ENCODE measurements around the gene KIAA1328. TPM values are rescaled to one million over a fixed set of nuclear protein-coding genes. Genes with fewer than 3 reads are reported as not detected.

The KIAA1328 gene
- total RNA-seq, 4 donors from 2014 or later = 11.3 to 26.1 (median 15.3) TPM

- 84 to 100% methylated on average over 2 to 3 of the region's 3 CpGs for WGBS, 2 donors (ENCODE audit: low coverage in 1 of 2)
- TF ChIP-seq CTCF (IDR thresholded peaks at IDR 0.05) = no peak
- TF ChIP-seq EP300 (IDR thresholded peaks at IDR 0.05) = no peak
- no peak for TF ChIP-seq POLR2AphosphoS5 (IDR thresholded peaks at IDR 0.05)
- no peak for TF ChIP-seq POLR2A (IDR thresholded peaks at IDR 0.05)
- Histone ChIP-seq H3K9me3 (peaks cover 0 to 14% (median 0%) of the 10 kb centered on the region in 3 donors), H3K4me3 (no peak overlapping the region), H3K4me1 (no peaks in the 10 kb centered on the region), H3K27ac (no peak overlapping the region), H3K27me3 (no peaks in the 10 kb centered on the region), H3K36me3 (peaks cover 0 to 10% of the 10 kb centered on the region in 2 donors)
- no peak for ATAC-seq
Observed at GRCh38 chr18:36974686-36975085, 145.8 kb downstream of the KIAA1328 start.

- Histone ChIP-seq H3K4me1 (no peaks in the 10 kb centered on the region), H3K27ac (no peak overlapping the region), H3K27me3 (no peaks in the 10 kb centered on the region), H3K36me3 (peaks cover 0 to 10% of the 10 kb centered on the region in 2 donors), H3K4me3 (no peak overlapping the region), H3K9me3 (peaks cover 0 to 6% (median 0%) of the 10 kb centered on the region in 3 donors)
- no peak for ATAC-seq
- no peak for TF ChIP-seq EP300 (IDR thresholded peaks at IDR 0.05)
- TF ChIP-seq POLR2A (IDR thresholded peaks at IDR 0.05) = no peak
- no peak for TF ChIP-seq POLR2AphosphoS5 (IDR thresholded peaks at IDR 0.05)
- TF ChIP-seq CTCF (IDR thresholded peaks at IDR 0.05) = no peak
- WGBS, 2 donors (ENCODE audit: low coverage in 1 of 2) = 57 to 82% methylated on average over 1 to 2 of the region's 2 CpGs
Observed at GRCh38 chr18:36977121-36977520, 148.2 kb downstream of the KIAA1328 start.

GRCh38 chr18:36993068-36993467 is 164.1 kb downstream of the KIAA1328 start:
- no peaks in the 10 kb centered on the region for H3K4me1 ChIP-seq
- no peak overlapping the region for H3K27ac ChIP-seq
- no peak overlapping the region for H3K4me3 ChIP-seq
- TF ChIP-seq EP300 (IDR thresholded peaks at IDR 0.05) (no peak), CTCF (IDR thresholded peaks at IDR 0.05) (no peak), POLR2AphosphoS5 (IDR thresholded peaks at IDR 0.05) (no peak), POLR2A (IDR thresholded peaks at IDR 0.05) (no peak)
- peaks cover 0 to 12% of the 10 kb centered on the region in 2 donors for H3K36me3 ChIP-seq
- no peaks in the 10 kb centered on the region for H3K27me3 ChIP-seq
- no peak for ATAC-seq
- peaks cover 0 to 7% (median 0%) of the 10 kb centered on the region in 3 donors for H3K9me3 ChIP-seq

GRCh38 chr18:37006742-37007141 is 177.8 kb downstream of the KIAA1328 start:
- H3K36me3 ChIP-seq = no peaks in the 10 kb centered on the region

More at GRCh38 chr18:37006742-37007141, 177.8 kb downstream of the KIAA1328 start:
- Histone ChIP-seq H3K27ac (no peak overlapping the region), H3K27me3 (no peaks in the 10 kb centered on the region), H3K9me3 (no peaks in the 10 kb centered on the region), H3K4me3 (no peak overlapping the region), H3K4me1 (no peaks in the 10 kb centered on the region)
- no peak for ATAC-seq
- TF ChIP-seq CTCF (IDR thresholded peaks at IDR 0.05) (no peak), EP300 (IDR thresholded peaks at IDR 0.05) (no peak), POLR2A (IDR thresholded peaks at IDR 0.05) (no peak), POLR2AphosphoS5 (IDR thresholded peaks at IDR 0.05) (no peak)
